ENCODE measurements around the gene SNAP47.

Gene SNAP47

DNA sequence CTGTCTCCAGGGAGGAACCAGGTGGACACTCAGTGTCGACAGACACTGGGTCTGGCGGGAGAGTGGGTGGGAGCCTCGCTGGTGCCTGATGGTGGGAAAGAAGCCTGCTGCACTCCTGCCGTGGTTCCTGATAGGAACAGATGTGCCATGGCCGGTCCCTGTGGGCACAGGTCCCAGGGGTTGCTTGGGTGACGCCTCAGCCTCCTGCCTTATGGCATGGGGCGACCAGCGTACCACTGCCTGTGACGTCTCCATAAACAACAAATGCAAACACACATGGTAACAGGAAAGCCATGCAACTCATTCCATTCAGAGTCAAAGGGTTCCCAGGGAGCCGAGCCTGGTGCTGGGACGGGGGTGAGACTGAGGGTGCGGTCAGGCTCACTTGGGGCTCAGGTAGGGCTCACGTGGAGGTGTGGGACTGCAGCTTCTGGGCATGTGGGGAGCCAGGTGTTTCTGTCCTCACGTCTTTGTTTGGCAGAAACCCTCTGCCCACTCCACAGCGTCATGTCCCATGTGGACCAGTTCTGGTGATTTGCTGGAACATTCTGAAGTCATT lies 34.8 kb downstream of the SNAP47 start:
- TF ChIP-seq TAF1 (IDR thresholded peaks at IDR 0.05; ENCODE audit: low read depth) (no peak), NFIC (IDR thresholded peaks at IDR 0.05) (no peak), TCF12 (IDR thresholded peaks at IDR 0.05; ENCODE audit: low read depth) (no peak)

DNA sequence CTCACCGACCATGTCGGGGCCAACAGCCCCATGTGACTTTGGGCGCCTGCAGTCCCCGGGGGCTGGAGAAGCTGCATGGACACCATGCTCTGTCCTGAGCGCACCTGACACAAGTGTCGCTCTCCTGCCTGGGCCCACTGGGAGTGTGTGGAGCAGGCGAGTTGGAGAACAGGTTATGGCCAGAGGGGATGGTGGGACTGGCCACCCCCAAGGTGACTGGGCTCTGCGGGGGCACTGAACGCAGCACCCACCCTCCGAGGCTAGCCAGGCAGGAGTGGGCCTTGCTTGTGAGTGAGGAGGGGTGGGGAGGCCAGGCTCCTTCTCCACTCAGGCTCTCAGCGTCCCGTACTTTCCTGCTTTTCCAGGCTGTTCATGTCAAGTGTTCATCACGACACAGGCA lies 35.6 kb downstream of the SNAP47 start:
- no peak for TF ChIP-seq ZBTB7A (IDR thresholded peaks at IDR 0.05; ENCODE audit: low read depth)
- TF ChIP-seq, protein P1, sequence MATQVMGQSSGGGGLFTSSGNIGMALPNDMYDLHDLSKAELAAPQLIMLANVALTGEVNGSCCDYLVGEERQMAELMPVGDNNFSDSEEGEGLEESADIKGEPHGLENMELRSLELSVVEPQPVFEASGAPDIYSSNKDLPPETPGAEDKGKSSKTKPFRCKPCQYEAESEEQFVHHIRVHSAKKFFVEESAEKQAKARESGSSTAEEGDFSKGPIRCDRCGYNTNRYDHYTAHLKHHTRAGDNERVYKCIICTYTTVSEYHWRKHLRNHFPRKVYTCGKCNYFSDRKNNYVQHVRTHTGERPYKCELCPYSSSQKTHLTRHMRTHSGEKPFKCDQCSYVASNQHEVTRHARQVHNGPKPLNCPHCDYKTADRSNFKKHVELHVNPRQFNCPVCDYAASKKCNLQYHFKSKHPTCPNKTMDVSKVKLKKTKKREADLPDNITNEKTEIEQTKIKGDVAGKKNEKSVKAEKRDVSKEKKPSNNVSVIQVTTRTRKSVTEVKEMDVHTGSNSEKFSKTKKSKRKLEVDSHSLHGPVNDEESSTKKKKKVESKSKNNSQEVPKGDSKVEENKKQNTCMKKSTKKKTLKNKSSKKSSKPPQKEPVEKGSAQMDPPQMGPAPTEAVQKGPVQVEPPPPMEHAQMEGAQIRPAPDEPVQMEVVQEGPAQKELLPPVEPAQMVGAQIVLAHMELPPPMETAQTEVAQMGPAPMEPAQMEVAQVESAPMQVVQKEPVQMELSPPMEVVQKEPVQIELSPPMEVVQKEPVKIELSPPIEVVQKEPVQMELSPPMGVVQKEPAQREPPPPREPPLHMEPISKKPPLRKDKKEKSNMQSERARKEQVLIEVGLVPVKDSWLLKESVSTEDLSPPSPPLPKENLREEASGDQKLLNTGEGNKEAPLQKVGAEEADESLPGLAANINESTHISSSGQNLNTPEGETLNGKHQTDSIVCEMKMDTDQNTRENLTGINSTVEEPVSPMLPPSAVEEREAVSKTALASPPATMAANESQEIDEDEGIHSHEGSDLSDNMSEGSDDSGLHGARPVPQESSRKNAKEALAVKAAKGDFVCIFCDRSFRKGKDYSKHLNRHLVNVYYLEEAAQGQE (IDR thresholded peaks at IDR 0.05; ENCODE audit: low read depth): no peak
- TF ChIP-seq NFIC (IDR thresholded peaks at IDR 0.05): no peak
- no peak for TF ChIP-seq EGR1 (IDR thresholded peaks at IDR 0.05)
- TF ChIP-seq, protein P2, sequence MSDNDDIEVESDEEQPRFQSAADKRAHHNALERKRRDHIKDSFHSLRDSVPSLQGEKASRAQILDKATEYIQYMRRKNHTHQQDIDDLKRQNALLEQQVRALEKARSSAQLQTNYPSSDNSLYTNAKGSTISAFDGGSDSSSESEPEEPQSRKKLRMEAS (IDR thresholded peaks at IDR 0.05): no peak
- no peak for TF ChIP-seq TAF1 (IDR thresholded peaks at IDR 0.05; ENCODE audit: low read depth)
- TF ChIP-seq TCF12 (IDR thresholded peaks at IDR 0.05; ENCODE audit: low read depth): no peak
- no peak for TF ChIP-seq CEBPB (IDR thresholded peaks at IDR 0.05)
- no peak for TF ChIP-seq FOXM1 (IDR thresholded peaks at IDR 0.05; ENCODE audit: borderline replicate concordance, low read depth)
- no peak for TF ChIP-seq TEAD4 (IDR thresholded peaks at IDR 0.05)
- TF ChIP-seq, protein P3, sequence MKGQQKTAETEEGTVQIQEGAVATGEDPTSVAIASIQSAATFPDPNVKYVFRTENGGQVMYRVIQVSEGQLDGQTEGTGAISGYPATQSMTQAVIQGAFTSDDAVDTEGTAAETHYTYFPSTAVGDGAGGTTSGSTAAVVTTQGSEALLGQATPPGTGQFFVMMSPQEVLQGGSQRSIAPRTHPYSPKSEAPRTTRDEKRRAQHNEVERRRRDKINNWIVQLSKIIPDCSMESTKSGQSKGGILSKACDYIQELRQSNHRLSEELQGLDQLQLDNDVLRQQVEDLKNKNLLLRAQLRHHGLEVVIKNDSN (IDR thresholded peaks at IDR 0.05): no peak
- TF ChIP-seq EP300 (IDR thresholded peaks at IDR 0.05; ENCODE audit: borderline replicate concordance): no peak
- TF ChIP-seq RAD21 (IDR thresholded peaks at IDR 0.05; ENCODE audit: low read depth): no peak
- TF ChIP-seq CREB1 (IDR thresholded peaks at IDR 0.05; ENCODE audit: low read depth): no peak

DNA sequence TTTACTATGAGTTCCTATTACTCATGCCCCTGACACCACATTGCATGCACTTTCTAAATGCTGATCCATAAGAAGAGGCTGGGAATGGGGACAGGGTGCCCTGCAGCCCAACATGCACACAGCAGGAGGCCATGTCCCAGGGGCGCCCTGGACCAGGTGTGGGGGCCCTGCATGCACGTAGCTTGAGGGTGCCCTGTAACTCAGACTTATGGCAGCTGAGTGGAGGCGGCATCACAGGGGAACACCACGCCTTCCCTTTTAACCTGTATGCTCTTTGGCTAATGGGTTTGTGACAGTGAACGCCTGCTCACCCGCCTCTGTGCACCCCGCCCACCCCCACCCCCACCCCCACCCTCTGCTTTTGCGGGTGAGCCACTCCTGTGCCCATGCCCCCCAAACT lies 36.1 kb downstream of the SNAP47 start:
- TF ChIP-seq TEAD4 (IDR thresholded peaks at IDR 0.05): no peak
- no peak for TF ChIP-seq TAF1 (IDR thresholded peaks at IDR 0.05; ENCODE audit: low read depth)
- TF ChIP-seq, protein P1 (IDR thresholded peaks at IDR 0.05; ENCODE audit: low read depth): no peak
- TF ChIP-seq CEBPB (IDR thresholded peaks at IDR 0.05): no peak
- no peak for TF ChIP-seq CREB1 (IDR thresholded peaks at IDR 0.05; ENCODE audit: low read depth)
- no peak for TF ChIP-seq RAD21 (IDR thresholded peaks at IDR 0.05; ENCODE audit: low read depth)
- TF ChIP-seq FOXM1 (IDR thresholded peaks at IDR 0.05; ENCODE audit: borderline replicate concordance, low read depth): no peak
- no peak for TF ChIP-seq NFIC (IDR thresholded peaks at IDR 0.05)
- TF ChIP-seq YY1 (IDR thresholded peaks at IDR 0.05; ENCODE audit: low read depth): no peak
- TF ChIP-seq TCF12 (IDR thresholded peaks at IDR 0.05; ENCODE audit: low read depth): no peak
- TF ChIP-seq, protein P3 (IDR thresholded peaks at IDR 0.05): no peak
- TF ChIP-seq, protein P2 (IDR thresholded peaks at IDR 0.05): no peak
- TF ChIP-seq ZBTB7A (IDR thresholded peaks at IDR 0.05; ENCODE audit: low read depth): no peak
- TF ChIP-seq EP300 (IDR thresholded peaks at IDR 0.05; ENCODE audit: borderline replicate concordance): no peak

DNA sequence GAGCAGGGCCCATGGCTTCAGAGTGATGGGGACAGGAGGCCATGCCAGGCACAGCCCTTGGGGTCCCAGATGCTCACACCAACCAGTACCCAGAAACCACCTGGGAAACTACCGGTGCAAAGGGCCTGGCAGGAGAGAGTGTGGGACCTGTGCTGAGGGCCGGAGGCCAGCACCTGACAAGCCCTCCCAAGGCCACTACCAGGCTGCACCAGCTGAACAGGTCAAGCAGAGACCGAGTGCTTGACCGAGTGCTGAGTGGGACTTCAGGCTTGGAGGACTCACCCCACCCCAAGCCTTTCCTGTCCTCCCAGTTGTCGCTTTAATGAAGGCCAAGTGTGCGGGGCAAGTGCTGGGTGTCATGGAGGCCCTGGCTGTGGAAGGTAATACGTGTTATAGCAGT lies 36.5 kb downstream of the SNAP47 start:
- TF ChIP-seq RAD21 (IDR thresholded peaks at IDR 0.05; ENCODE audit: low read depth): no peak
- no peak for TF ChIP-seq EP300 (IDR thresholded peaks at IDR 0.05; ENCODE audit: borderline replicate concordance)
- no peak for TF ChIP-seq ZBTB7A (IDR thresholded peaks at IDR 0.05; ENCODE audit: low read depth)
- no peak for TF ChIP-seq CREB1 (IDR thresholded peaks at IDR 0.05; ENCODE audit: low read depth)
- TF ChIP-seq, protein P3 (IDR thresholded peaks at IDR 0.05): no peak
- TF ChIP-seq, protein P1 (IDR thresholded peaks at IDR 0.05; ENCODE audit: low read depth): no peak
- no peak for TF ChIP-seq CEBPB (IDR thresholded peaks at IDR 0.05)
- TF ChIP-seq TCF12 (IDR thresholded peaks at IDR 0.05; ENCODE audit: low read depth): no peak
- no peak for TF ChIP-seq EGR1 (IDR thresholded peaks at IDR 0.05)
- no peak for TF ChIP-seq FOXM1 (IDR thresholded peaks at IDR 0.05; ENCODE audit: borderline replicate concordance, low read depth)
- no peak for TF ChIP-seq YY1 (IDR thresholded peaks at IDR 0.05; ENCODE audit: low read depth)
- TF ChIP-seq TAF1 (IDR thresholded peaks at IDR 0.05; ENCODE audit: low read depth): no peak
- TF ChIP-seq, protein P2 (IDR thresholded peaks at IDR 0.05): no peak
